Kasumi-1 (cell line): ENCODE data around the gene NDUFA1.
"Not testable (repeated sequence)": the region's sequence is repeated elsewhere in the genome, so short reads cannot be mapped to it uniquely, and the experiment has no call there.

Experiments
- DNase-seq, 2 experiments: peaks; one replicate each; lab custom pipeline; 2025; lab: John Stamatoyannopoulos, UW

Gene NDUFA1

GRCh38 chrX:119900976-119901375 is 29.3 kb downstream of the NDUFA1 start:
- no peak for DNase-seq

DNA sequence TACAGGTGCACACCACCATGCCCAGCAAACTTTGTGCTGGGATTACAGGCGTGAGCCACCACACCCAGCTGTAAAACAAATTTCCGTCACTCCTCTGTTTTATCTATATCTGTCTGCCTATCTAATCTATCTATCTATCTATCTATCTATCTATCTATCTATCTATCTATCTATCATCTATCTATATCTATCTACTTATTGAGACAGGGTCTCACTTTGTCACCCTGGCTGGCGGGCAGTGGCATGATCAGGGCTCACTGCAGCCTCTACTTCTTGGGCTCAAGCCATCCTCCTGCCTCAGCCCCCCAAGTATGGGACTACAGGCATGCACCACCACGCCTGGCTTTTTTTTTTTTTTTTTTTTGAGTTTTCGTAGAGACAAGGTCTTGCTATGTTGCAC is 44.7 kb downstream of the NDUFA1 start:
- no peak for DNase-seq

DNA sequence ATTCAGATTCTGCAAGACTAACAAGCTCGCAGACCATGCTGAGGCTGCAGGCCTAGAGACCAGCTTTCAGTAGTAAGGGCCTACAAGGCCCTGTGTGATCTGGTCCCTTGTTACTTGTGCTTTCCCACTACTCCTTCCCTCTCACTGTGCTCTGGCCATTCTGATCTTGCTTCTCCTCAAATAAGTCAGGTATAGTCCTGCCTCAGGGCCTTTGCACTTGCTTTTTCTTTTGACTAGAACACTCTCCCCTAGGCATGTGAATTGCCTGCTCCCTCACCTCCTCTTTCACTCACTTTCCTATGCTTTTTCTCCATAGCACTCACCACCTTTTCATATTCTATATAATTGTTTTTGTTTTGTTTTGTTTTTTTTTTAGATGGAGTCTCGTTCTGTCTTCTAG is 46.2 kb downstream of the NDUFA1 start:
- DNase-seq: no peak

- no peak for DNase-seq
These were observed 48.4 kb downstream of the NDUFA1 start for GRCh38 chrX:119919835-119920585.

DNA sequence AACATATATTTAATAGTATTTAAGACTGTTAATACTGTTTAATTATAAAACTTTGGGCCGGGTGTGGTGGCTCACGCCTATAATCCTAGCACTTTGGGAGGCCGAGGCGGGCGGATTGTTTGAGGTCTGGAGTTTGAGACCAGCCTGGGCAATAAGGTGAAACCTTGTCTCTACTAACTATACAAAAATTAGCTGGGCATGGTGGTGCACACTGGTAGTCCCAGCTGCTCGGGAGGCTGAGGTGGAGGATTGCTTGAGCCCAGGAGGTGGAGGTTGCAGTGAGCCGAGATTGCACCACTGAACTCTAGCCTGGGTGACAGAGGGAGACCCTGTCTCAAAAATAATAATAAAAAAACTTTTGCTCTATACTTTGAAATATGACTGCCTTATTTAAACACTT is 50.8 kb downstream of the NDUFA1 start:
- DNase-seq: not testable (repeated sequence)
